Lung (tissue), 12 donors: ENCODE measurements around the gene STUB1. TPM values are rescaled to one million over a fixed set of nuclear protein-coding genes. Genes with fewer than 3 reads are reported as not detected.

Experiments used
- ATAC-seq: fragments of 200-7000 bp; cut with Tn5 transposase; one replicate; pipeline ENCODE4 v1.9.1; 2020; ENCODE audit warnings: moderate number of reproducible peaks; ENCODE audit not compliant: insufficient read depth, low FRiP score
- DNase-seq, 3 donors: peaks; one replicate each; pipeline ENCODE4 v3.0.0-alpha.2; 2013 to 2017
- H3K27ac ChIP-seq, 2 donors: one replicate each; pipeline ENCODE4 v1.5.1; 2013; ENCODE audit warnings: mild to moderate bottlenecking in 2 of 2, moderate library complexity in 2 of 2, control low read depth in 1 of 2, inconsistent platforms in 1 of 2, low read depth in 1 of 2, low read length in 1 of 2
- H3K27me3 ChIP-seq, 3 donors: one replicate each; pipeline ENCODE4 v1.5.1; 2013; ENCODE audit warnings: low read length in 2 of 3; ENCODE audit not compliant: control insufficient read depth in 3 of 3, insufficient read depth in 3 of 3
- H3K36me3 ChIP-seq, 4 donors: one replicate each; pipeline ENCODE4 v1.5.1; 2013; ENCODE audit warnings: low read length in 4 of 4, mild to moderate bottlenecking in 1 of 4, moderate library complexity in 1 of 4; ENCODE audit not compliant: control insufficient read depth in 4 of 4, insufficient read depth in 4 of 4
- H3K4me1 ChIP-seq, 5 donors: one replicate each; pipeline ENCODE4 v1.5.1; 2013; ENCODE audit warnings: low read length in 5 of 5, mild to moderate bottlenecking in 2 of 5, moderate library complexity in 1 of 5; ENCODE audit not compliant: control insufficient read depth in 5 of 5, insufficient read depth in 5 of 5
- H3K4me3 ChIP-seq: one replicate; pipeline ENCODE4 v1.5.1; 2013; ENCODE audit warnings: mild to moderate bottlenecking, control low read depth, moderate library complexity
- H3K9ac ChIP-seq, 2 donors: one replicate each; pipeline ENCODE4 v1.5.1; 2013; ENCODE audit warnings: low read length in 2 of 2, control low read depth in 1 of 2; ENCODE audit not compliant: insufficient read depth in 1 of 2
- H3K9me3 ChIP-seq, 4 donors: one replicate each; pipeline ENCODE4 v1.5.1; 2013; ENCODE audit warnings: low read length in 3 of 4, mild to moderate bottlenecking in 1 of 4, moderate library complexity in 1 of 4; ENCODE audit not compliant: control insufficient read depth in 4 of 4, insufficient read depth in 3 of 4
- CTCF ChIP-seq: IDR thresholded peaks from 2 replicates; pipeline ENCODE4 v1.5.1; 2012; ENCODE audit warnings: mild to moderate bottlenecking; ENCODE audit errors: control extremely low read depth, extremely low read depth
- WGBS, 2 donors: extraction: QIAGEN DNeasy Blood & Tissue Kit; methylation state at CpG; one replicate each; pipeline ENCODE4 v1.1.7; 2013; 5-methylcytosine and 5-hydroxymethylcytosine counted together
- polyA plus RNA-seq, 2 donors: library from polyadenylated mRNA; stranded (reverse); fragments of 200-250 nt; gene quantifications; one replicate each; pipeline ENCODE4 v1.2.1, GENCODE V29; 2013
- total RNA-seq, 2 donors: library from RNA; depleted of rRNA in 1 of 2; stranded (reverse); fragments of >200 nt in 1 of 2; gene quantifications; one replicate each; pipeline ENCODE4 v1.2.1, GENCODE V29; 2014 to 2021
- donor health status: control.
- donor health status: control.
- donor health status: Bipolar disorder and iron deficiency.
- donor health status: healthy.
- donor health status: DM: yes; HTN: yes; CAD: no.

Gene STUB1
- total and polyA plus RNA-seq, 4 donors, result 58.8 to 131 (median 122) TPM

GRCh38 chr16:678858-679813, 1.1 kb upstream of the STUB1 start:
- Histone ChIP-seq H3K27ac (peak overlapping the region; percentile 59 to 61), H3K4me3 (no peak overlapping the region), H3K9ac (no peak overlapping the region), H3K27me3 (no peaks in the 10 kb centered on the region), H3K9me3 (no peaks in the 10 kb centered on the region), H3K36me3 (peaks cover 3 to 17% (median 15%) of the 10 kb centered on the region in 4 donors), H3K4me1 (peaks cover 4 to 40% (median 20%) of the 10 kb centered on the region in 5 donors)
- DNase-seq (peak; percentile 88 to 91 (median 91)), ATAC-seq (no peak)
- TF ChIP-seq CTCF, result no peak
- 24 to 29% methylated on average over 40 to 52 of the region's 52 CpGs for WGBS, 2 donors

- peaks cover 4 to 37% (median 25%) of the 10 kb centered on the region in 5 donors for H3K4me1 ChIP-seq
- no peaks in the 10 kb centered on the region for H3K9me3 ChIP-seq
- 0% methylated on average over 20 to 38 of the region's 38 CpGs for WGBS, 2 donors
- no peak overlapping the region for H3K9ac ChIP-seq
- H3K27ac ChIP-seq, result peak overlapping the region; percentile 83 to 94
- peaks cover 3 to 19% (median 15%) of the 10 kb centered on the region in 4 donors for H3K36me3 ChIP-seq
- ATAC-seq, result no peak
- DNase-seq, result no peak
- TF ChIP-seq CTCF, result no peak
- no peaks in the 10 kb centered on the region for H3K27me3 ChIP-seq
- peak overlapping the region; percentile 84 for H3K4me3 ChIP-seq
Observed at GRCh38 chr16:680625-680945, 375 bp downstream of the STUB1 start.

GRCh38 chr16:680967-681745, 946 bp downstream of the STUB1 start:
- Histone ChIP-seq H3K36me3 (peaks cover 3 to 21% (median 16%) of the 10 kb centered on the region in 4 donors), H3K27me3 (no peaks in the 10 kb centered on the region), H3K27ac (peak overlapping the region; percentile 83 to 94), H3K4me1 (peaks cover 4 to 35% (median 25%) of the 10 kb centered on the region in 5 donors), H3K4me3 (peak overlapping the region; percentile 84), H3K9me3 (no peaks in the 10 kb centered on the region), H3K9ac (no peak overlapping the region)
- ATAC-seq (no peak), DNase-seq (no peak)
- 45 to 51% methylated on average over 44 of the region's 44 CpGs for WGBS, 2 donors
- TF ChIP-seq CTCF, result no peak
